HG02759 (cell line): ENCODE measurements around the gene WDR35.
"Not testable (repeated sequence)": the region's sequence is repeated elsewhere in the genome, so short reads cannot be mapped to it uniquely, and the experiment has no call there.

Experiments
- ATAC-seq: cut with Tn5 transposase; IDR thresholded peaks from one replicate; pipeline ENCODE4 v1.9.1; 2021; ENCODE audit warnings: mild to moderate bottlenecking, moderate library complexity; ENCODE audit not compliant: unreplicated experiment

WDR35 gene

DNA sequence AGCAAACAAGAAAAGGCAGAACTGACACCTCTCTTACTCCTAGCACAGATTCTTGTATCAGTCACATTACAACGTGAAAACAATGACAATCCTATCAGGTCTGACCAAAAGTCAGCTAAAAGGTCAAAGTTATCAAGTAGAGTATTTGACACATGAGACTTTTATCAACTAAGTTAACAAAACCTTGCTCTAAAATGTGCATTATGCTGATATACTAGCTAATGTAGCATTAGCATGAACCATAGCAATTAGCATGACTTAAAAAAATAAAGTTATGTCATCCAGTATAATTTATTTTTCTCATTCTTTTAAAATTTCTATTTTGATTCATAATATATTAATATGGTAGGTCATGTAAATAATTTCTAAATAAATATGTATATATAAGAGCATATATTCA, 46.7 kb downstream of the WDR35 start:
- ATAC-seq, result no peak

DNA sequence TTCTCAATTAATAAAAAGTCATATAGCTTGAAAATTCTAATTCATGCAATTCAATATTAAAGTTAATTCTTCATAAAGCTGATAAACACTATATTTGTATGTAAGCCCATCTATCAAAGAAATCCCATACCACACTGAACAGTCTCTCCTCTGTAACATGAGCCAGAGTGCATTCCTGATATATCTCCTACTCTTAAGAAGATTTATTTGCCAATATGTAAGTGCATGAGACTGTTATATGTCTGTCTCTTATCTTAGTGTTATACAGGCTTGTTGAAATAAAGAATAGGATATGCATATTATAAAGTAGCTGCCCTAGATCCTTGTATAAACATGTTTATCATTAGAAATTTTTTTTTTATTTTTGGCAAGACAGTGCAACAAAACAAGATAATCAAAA, 47.7 kb downstream of the WDR35 start:
- no peak for ATAC-seq

DNA sequence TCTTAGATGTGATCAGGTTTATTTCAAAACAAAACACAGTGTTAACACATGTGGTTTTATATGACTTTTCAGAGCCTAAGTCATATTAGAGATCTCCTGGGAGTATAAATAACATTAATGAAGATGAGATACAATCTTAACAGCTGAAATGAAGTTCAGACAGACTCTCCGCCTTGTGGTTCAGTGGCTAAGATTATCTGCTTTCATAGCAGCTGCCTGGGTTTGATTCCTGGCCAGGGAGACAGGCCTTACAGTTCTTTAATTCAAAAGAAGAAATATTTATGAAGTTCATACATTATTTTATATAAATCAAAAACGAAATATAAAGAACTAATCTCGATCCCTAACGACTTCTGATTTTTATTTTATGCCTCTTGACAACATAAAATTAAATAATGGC, 52.9 kb downstream of the WDR35 start:
- ATAC-seq, result no peak

DNA sequence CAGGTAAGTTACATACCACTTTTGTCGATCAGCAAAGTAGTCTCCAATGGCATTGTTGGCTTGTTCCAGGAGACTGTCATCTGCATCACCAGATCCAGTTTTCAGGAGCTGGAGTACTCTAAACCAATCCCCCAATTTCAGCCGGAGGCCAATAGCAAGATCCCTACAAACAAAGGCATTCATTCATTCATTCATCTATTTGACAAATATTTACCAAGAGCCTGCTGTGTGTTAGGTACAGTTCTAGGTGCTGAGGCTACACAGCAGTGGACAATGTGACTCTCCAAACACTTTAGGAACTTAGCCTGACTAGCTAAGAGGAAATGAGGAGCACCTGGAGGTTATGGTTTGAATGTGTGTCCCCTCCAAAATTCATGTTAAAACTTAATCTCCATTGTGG, 53.7 kb downstream of the WDR35 start:
- ATAC-seq, result no peak

DNA sequence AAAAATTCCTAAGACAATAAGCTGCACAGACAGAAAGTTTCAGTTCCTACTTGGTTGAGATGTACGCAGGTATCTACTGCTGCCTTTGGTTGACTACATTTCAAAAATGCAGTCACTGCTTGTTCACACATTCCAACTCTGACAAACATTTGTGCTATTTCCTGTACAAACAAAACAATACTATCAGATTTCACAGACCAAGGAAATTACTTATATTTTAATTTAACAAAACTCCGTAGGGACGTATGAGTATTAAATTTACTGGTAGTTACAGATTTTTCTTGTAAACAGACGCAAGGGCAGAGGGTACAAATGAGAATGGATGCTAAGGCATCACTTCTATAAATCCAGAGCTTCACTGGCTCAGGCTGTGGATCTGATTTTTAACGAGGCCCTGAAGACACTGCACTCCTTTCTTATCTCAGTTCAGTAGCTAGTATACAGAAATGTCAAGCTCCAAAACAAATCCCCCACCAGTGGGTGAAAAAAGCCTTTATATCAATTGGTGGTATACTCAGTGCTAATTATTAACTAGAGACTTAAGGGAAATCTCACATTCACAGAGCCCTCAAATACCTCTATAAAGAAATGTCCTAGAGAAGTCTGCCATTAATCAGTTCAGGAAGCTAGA, 56.4 kb downstream of the WDR35 start:
- ATAC-seq, result peak; percentile 80

DNA sequence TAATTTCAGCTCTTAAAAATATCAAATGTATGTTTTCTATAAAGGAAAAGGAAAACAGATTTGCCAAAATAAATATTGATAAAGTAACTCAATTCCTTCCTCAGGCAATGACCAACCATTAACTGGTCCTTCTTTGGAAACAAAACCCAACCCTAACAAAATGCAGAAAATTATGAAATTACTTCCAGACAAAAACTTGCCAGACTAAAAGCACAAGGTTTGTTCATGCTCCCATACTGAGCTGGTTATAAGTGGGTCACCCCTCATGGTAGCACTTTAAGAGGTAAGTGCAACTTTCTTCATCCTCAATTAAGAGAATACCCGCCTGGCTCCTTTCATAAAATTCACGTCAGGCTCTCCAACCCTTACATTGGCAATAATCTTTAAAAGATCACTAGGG, 57.0 kb downstream of the WDR35 start:
- peak; percentile 39 for ATAC-seq

DNA sequence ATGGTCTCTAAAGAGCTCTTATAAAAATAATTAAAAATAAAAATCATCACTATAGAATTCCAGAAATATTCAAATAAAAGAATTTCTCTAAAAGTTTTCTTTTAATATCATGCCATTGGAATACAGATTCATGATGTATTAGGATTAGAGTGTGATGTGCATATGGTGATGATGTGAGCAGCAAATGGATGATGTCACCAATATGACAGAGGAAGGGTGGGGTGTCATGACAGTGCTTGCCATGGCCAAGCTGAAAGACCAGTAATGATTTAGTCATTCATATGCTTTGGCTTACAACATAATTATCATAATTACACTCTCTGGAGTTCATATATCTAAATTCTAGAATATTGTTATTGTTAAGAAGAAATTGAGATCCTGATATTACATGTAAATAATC, 60.7 kb downstream of the WDR35 start:
- no peak for ATAC-seq

DNA sequence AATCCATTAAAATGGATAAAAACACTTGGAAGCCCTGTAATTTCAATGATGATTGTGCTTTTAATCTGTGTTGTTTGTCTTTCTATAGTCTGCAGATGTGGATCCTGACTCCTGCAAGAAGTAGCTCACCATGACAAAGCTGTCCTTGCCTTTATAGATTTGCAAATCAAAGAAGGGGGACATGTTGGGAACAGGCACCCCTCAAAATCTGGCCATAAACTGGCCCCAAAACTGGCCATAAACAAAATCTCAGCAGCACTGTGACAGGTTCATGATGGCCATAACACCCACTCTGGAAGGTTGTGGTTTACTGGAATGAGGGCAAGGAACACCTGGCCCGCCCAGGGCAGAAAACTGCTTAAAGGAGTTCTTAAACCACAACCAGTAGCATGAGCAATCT, 62.1 kb downstream of the WDR35 start:
- not testable (repeated sequence) for ATAC-seq

DNA sequence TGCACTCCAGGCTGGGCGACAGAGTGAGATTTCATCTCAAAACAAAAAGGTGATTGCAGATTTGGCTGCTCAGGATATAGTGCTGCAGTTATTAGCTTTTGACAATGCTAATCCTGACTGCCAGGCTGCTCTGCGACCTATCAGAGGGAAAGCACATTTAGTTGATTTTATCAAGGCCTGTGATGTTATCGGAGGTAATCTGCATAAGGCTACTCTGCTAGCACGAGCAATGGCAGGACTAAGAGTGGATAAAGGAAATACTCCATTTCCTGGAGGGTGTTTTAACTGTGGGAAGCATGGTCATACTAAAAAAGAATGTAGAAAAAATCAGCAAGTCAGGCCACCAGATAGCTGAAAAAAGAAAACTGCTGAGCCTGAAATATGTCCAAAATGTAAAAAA, 65.4 kb downstream of the WDR35 start:
- not testable (repeated sequence) for ATAC-seq

DNA sequence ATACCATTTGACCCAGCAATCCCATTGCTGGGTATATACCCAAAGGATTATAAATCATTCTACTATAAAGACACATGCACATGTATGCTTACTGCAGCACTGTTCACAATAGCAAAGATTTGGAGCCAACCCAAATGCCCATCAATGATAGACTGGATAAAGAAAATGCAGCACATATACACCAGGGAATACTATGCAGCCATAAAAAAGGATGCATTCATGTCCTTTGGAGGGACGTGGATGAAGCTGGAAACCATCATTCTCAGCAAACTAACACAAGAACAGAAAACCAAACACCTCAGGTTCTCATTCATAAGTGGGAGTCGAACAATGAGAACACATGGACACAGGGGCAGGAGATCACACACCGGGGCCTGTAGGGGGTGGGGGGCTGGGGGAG, 67.7 kb downstream of the WDR35 start:
- not testable (repeated sequence) for ATAC-seq

DNA sequence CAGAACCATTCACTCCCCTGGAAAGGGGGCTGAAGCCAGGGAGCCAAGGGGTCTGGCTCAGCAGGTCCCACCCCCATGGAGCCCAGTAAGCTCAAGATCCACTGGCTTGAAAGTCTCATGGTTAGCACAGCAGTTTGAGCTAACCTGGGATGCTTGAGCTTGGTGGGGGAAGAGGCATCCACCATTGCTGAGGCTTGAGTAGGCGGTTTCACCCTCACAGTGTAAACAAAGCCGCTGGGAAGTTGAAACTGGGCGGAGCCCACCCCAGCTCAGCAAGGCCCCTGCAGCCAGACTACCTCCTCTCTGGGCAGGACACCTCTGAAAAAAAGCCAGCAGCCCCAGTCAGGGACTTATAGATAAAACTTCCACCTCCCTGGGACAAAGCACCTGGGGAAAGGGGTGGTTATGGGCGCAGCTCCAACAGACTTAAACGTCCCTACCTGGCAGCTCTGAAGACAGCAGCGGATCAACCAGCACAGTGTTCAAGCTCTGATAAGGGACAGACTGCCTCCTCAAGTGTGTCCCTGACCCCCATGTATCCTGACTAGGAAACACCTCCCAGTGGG, 73.4 kb downstream of the WDR35 start:
- no peak for ATAC-seq

DNA sequence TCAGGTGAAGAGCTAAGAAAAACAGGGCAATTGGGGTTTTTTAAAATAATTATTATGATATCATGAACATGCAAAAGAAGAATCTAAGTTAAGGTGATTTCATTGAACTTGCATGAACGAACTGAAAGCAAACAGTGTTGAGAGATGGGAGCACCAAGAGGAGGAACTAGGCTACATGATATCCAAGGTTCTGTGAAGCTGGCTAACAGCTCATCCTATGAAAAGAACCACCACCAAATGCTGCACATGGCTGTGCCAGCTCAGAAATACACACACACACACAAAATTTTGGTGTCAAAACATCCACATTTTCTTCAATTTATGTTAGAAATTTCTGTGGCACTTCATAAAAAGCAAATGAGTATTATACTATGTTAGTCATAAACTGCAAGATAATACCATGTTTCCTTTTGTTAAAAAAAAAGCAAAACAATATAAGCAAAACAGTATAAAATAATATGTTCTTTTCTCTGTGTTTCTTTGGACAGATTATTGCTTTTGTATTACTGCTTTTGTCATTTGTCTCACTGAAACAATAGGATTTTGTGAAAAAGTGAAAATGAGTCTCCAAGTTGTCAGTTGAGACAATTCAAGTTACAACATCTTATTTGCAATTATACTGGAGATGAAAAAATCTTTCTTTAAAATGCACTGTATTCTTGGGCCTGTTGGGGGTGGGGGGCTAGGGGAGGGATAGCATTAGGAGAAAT, 75.5 kb downstream of the WDR35 start:
- no peak for ATAC-seq

DNA sequence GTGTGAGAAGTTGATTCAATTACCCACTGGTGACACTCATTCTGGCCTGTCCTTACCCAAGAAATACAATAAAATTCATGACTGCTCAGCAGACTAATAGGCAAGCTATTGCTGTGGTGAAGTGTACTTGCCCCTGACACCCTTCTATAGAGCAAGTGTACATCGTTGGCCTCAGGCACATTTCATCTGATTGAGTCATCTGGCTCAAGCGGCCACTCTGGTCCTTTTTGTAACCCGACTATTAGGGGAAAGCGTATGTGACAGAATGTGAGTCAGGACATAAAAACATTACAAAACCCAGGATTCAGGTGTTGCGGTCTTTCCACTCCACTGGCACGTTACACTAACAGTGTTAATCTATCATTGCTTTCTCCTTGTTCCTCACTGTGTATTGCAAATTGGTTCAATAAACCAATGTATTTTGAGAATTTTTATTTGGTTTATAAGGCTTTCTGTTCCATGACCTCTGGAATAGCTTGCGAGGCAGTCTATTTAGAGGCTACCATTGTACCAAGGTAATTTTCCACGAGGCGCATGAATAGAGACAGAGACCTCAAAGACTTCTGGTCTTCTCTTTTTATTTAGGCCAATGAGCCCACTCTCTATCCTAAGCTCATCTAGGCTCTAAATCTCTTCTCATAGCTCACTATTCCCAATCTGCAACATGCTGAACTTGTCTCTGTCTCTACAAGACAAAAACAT, 77.9 kb downstream of the WDR35 start:
- no peak for ATAC-seq

DNA sequence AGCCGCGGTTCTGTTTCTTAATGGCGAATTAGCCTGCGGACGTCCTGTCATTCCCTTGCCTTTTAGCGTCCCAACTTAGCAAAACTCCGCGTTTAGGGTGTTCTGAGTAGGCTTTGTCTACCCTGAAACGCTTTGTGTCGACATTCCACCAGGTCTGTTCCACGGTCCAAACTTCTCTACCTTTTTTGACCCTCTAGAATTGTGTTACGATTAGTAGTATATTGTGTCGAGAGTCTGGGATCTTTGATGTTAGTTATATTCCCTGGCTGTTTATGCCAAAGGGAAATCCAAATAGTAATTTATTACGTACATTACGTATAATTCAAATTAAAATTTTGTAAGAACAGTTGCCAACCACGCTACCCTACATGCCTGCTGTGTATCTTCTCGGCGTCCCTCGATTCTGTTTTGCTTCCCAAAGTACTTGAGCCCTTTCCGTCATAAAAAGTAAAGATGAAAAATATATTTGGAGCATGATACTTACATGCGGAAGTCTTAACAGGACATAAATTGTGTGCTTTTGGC, 87.6 kb downstream of the WDR35 start:
- ATAC-seq, result peak; percentile 3

DNA sequence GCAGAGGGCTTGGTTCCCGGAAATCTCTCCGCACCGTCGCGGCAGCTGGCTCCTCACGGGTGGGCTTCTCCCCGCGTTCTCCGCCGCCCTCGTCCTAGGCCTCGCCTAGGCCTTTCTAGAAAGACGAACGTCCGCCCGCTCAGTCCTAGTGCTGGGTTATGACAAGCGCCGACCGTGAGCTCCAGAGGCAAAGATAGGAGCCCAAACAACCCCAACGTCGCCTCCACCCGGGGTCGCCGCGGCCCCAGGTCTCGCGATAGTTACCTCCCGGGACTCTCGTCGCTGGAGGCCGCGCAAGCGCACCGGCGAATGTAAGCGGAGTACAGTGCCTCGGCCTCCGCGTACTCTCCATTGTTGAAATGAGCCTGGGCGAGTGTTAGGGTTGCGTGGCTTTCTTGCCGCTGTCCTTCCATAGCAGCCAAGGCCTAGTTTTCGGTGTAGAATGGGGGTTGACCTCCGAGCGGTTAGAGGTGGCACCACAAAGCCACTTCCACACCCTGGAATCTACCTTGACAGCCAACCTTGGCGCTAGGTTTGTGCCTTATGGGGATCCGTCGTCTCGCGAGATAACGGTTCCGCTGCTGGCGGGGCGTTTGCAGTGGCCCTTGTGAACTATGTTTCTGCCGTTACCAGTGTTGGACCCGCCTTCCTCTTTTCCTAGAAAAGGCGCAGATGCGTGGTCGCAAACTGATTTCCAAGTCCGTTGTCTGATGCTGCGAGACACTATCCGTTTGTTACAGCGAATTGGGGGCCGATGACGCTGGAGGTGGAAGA, 88.3 kb downstream of the WDR35 start, which contains the start of gene TTC32:
TSS of gene TTC32 (minus strand) at position 542 of the 774 bp plus-strand sequence. CDS start at position 413, 129 bp downstream.
- ATAC-seq, result peak; percentile 91

DNA sequence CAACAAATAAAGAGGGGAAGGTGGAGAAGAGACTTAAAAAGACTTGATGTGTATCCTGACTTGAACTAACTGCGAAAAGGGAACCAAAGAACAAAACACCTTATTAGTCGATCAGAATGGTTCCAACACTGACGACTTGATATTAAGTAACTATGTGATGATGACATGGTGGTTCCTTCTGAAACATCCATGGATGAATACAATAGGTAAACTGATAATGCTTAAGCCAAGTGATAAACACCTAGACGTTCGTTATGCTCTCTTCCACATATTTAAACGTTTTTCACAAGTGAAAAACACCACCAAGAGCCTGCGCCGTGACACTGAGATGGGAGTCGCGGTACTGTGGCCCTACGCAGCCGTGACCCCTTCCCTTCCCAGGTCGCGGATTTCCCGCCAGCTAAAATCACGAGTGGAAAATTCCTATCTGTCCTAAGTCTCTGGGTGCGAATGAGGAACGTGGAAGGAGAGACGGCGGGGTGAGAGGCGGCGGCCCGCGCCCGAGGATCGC, 88.9 kb downstream of the WDR35 start:
- peak; percentile 3 for ATAC-seq

DNA sequence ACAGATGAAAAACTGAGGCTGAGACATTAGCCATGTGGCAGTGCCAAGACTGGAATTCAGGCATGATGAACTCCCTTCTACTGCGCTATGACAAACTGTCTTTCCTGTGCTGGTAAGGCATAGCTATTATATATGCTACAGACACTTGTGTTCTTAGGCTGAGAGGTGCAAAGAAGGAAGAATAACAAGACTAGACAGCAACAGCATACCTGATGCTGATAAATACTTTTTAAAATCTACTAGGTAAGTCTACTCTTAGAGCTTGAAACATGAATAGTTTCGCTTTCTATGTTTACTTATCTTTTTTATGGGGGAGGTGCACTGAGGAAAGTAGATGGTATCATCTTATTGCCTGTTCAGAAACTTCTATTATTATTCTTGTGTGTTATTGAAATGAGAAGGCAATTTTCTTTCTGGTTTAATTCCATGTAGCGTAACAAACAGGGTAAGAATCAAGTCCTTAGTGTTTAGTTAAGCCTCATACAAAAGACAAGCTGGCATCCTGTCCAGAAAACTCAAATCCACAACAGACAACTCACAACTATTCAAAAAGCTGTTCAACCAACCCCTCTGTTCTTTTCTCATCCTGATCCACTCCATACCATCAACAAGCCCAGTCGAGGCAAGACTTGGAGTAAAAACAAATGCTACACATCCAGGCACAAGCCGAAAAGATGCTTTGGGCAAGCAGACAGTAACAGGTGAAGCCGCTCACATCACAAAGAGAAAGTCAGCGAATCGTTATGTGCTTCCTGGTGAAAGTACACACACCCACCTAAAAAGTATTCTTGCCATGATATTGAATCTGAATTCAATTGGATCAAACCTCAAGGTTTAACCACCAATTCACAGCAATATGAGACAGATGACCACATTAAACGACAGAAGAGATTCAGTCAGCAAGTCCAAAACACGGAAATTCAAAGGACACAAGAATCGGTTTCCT, 89.6 kb downstream of the WDR35 start:
- no peak for ATAC-seq

DNA sequence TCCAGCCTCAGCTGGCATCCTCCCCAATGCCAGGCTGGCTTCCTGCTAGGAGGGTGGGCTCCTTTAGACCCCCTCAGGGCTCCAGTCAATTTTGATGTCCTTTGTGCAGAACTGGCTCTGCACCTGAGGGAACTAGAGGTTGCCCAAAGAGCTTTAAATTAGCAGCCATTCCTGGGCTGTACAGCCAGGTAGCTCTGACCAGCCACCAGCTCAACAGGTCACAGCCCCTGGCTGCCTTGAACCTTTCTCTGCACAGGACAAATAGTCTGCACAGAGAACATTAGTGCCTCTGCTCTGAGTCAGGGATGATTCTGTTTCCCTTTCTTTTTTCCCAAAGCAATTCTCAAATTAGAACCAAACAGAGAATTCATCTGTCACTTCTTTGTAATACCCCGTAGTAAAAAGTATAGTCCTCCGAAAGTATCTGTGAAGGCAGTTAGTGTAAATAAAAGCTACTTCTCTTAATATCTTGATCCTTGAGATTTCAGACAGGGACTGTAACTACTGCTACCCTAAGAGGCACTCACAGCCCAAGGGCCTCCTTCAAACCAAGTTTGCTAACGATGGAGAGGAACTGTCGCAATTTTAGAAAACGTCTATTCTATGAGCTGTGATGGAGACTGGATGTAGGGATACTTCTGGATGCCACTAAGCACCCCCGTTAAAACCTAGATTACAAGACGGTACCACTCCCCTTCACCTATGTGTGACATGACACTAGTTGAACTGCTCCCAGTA, 91.1 kb downstream of the WDR35 start:
- ATAC-seq, result no peak
